HG03460 (cell line): ENCODE data around the gene OXCT1.
"Not testable (repeated sequence)": the region's sequence is repeated elsewhere in the genome, so short reads cannot be mapped to it uniquely, and the experiment has no call there.

Experiments used
- ATAC-seq: cut with Tn5 transposase; IDR thresholded peaks from one replicate; pipeline ENCODE4 v1.9.1; 2021; ENCODE audit not compliant: unreplicated experiment

Gene OXCT1

GRCh38 chr5:41831155-41831554 is 39.1 kb downstream of the OXCT1 start:
- no peak for ATAC-seq

GRCh38 chr5:41827792-41828191 is 42.4 kb downstream of the OXCT1 start:
- ATAC-seq, result no peak

GRCh38 chr5:41822036-41822435 is 48.2 kb downstream of the OXCT1 start:
- ATAC-seq, result no peak

- no peak for ATAC-seq
These were observed 49.2 kb downstream of the OXCT1 start for GRCh38 chr5:41821051-41821450.

GRCh38 chr5:41820150-41820549 is 50.1 kb downstream of the OXCT1 start:
- ATAC-seq, result no peak

- ATAC-seq, result no peak
These were observed 52.5 kb downstream of the OXCT1 start for GRCh38 chr5:41817625-41818301.

- no peak for ATAC-seq
These were observed 54.5 kb downstream of the OXCT1 start for GRCh38 chr5:41815663-41816229.

GRCh38 chr5:41815261-41815660 is 55.0 kb downstream of the OXCT1 start:
- no peak for ATAC-seq

GRCh38 chr5:41814306-41814705 is 55.9 kb downstream of the OXCT1 start:
- not testable (repeated sequence) for ATAC-seq

- no peak for ATAC-seq
These were observed 58.1 kb downstream of the OXCT1 start for GRCh38 chr5:41812156-41812555.

GRCh38 chr5:41809128-41809527 is 61.1 kb downstream of the OXCT1 start:
- peak; percentile 49 for ATAC-seq

GRCh38 chr5:41808294-41808693 is 61.9 kb downstream of the OXCT1 start:
- ATAC-seq, result no peak

- ATAC-seq, result no peak
These were observed 72.6 kb downstream of the OXCT1 start for GRCh38 chr5:41797662-41798061.

GRCh38 chr5:41796061-41796460 is 74.2 kb downstream of the OXCT1 start:
- no peak for ATAC-seq

GRCh38 chr5:41795125-41795524 is 75.1 kb downstream of the OXCT1 start:
- ATAC-seq, result no peak

GRCh38 chr5:41794471-41794870 is 75.8 kb downstream of the OXCT1 start:
- ATAC-seq, result no peak

GRCh38 chr5:41793141-41793770 is 77.0 kb downstream of the OXCT1 start:
- no peak for ATAC-seq

- ATAC-seq, result no peak
These were observed 80.0 kb downstream of the OXCT1 start for GRCh38 chr5:41790038-41790776.

GRCh38 chr5:41789434-41789833 is 80.8 kb downstream of the OXCT1 start:
- no peak for ATAC-seq

GRCh38 chr5:41788941-41789368 is 81.3 kb downstream of the OXCT1 start:
- no peak for ATAC-seq

- ATAC-seq, result no peak
These were observed 83.0 kb downstream of the OXCT1 start for GRCh38 chr5:41787265-41787664.

- ATAC-seq, result no peak
These were observed 85.2 kb downstream of the OXCT1 start for GRCh38 chr5:41785061-41785460.
